HG02759 (cell line): ENCODE data around the gene FRS3.
"Not testable (repeated sequence)": the region's sequence is repeated elsewhere in the genome, so short reads cannot be mapped to it uniquely, and the experiment has no call there.

Source experiments
- ATAC-seq: cut with Tn5 transposase; IDR thresholded peaks from one replicate; pipeline ENCODE4 v1.9.1; 2021; ENCODE audit warnings: mild to moderate bottlenecking, moderate library complexity; ENCODE audit not compliant: unreplicated experiment

The FRS3 gene

DNA sequence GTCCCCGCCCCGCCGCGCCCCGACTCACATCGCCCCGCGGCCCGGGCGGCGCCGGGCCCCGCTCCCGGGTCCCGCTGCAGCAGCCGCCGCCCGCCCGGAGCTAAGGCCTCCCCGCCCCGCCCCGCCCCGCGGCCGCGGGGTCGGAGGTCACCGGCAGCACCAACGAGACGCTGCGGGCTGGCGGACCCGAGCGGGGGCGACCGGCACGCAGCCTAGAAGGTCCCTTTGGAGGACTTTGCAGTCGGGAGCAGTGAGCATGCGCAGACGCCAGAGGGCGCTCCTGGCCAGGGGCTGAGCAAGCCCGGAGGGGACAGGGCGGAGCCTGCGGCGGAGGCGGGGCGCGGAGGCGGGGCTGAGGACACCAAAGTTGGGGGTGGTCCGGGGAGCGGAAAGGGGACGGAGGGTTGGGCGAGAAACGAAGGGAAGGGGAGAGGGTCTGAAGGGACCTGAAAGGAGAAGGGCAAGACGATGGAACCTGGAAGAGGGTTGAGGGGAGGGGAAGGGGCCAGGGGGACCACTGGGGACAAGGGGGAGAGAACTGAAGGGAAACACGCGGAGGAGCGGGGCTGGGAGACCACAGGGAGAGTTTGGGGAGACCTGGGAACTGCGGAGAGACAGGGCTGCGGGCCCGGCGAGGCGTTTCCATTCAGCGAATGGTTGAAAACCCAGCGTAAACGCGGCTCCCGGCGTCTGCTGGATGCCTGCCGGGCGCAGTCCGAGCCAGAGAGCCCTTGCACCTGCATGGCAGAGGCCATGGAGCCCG, at the start of gene FRS3:
Gene FRS3, minus strand, starts transcription at position 113 of the 763 bp plus-strand sequence. CDS start 2,913 bp downstream, outside the sequence.
- ATAC-seq, result peak; percentile 96

- ATAC-seq, result no peak
These were observed 46.8 kb upstream of the FRS3 start for GRCh38 chr6:41826343-41827022.

- ATAC-seq, result no peak
These were observed 45.2 kb upstream of the FRS3 start for GRCh38 chr6:41824571-41825569.

DNA sequence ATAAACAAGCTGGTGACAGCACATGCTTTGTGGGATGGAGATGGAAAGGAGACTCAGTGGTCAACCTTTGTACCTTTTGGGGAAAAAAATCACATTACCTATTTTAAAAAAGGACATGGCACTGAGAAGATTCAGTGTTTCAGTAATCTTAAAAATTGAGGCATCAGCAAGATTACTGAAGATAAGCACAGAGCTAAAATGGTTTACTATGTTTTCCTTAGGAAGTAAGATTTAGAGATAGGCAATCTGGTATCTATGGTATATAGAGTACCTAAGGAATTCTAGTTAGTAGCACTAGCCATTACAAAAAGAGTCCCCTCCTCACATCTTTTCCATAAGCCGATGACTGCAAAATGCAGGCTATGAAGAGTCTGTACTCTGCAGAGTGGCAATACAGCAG, 43.5 kb upstream of the FRS3 start:
- no peak for ATAC-seq

- ATAC-seq, result no peak
These were observed 42.3 kb upstream of the FRS3 start for GRCh38 chr6:41822021-41822420.

- no peak for ATAC-seq
These were observed 41.6 kb upstream of the FRS3 start for GRCh38 chr6:41821266-41821665.

DNA sequence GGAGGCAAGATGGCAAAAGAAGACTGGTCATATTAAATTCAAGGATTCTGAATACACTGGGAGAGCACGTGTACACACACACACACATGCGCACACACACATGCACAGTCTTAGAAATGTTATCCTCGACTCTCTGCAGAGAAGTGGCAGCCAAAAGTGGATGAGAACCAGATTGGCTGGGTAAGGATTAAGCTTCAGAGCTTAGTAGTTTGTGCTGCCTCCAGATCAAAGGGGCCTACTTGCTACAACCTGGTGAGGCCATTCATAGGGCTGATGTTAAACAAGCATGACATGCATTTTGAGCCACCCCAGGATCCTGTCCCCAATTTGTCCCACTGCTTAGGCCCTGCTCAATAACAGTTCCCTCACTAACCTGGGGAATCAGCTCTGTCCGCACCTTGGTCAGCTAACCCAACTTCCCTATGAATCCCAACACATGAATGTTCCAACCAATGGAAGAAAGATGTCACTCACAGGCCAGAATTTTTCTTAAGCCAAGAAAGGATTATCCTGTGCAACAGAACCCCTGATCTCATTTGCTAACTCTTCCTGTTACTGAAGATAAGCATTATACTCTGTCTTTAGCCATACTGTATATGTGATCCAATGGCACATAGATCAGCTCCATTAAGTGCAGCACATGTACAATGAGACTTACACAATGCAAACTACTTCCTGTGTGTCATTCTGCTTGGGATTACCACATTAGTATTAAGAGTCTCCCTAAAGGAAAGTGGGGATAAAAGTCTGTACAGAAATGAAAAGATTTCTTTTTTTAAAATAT, 38.8 kb upstream of the FRS3 start:
- ATAC-seq, result no peak

- no peak for ATAC-seq
These were observed 35.9 kb upstream of the FRS3 start for GRCh38 chr6:41815587-41815986.

GRCh38 chr6:41814629-41815028, 34.9 kb upstream of the FRS3 start:
- no peak for ATAC-seq

GRCh38 chr6:41813956-41814355, 34.3 kb upstream of the FRS3 start:
- ATAC-seq, result no peak

DNA sequence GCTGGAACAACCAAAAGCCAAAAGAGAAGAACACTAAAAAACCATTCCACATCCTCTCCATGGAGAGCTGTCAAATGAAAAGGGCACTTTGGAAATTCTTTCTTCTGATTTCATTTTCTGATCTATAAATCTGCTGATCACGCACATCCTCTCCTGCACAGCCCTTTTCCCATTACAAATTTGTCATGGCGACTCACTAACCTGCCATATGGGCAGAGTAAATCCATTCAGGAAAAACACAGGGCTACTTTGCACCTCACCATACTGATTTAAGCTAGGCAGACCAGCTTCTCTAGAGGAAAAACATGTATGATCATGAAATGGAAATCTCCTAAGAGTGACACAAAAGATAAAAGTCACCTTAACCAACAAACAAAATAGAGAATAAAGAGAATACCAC, 33.8 kb upstream of the FRS3 start:
- ATAC-seq, result no peak

GRCh38 chr6:41811946-41812345, 32.2 kb upstream of the FRS3 start:
- ATAC-seq, result not testable (repeated sequence)

DNA sequence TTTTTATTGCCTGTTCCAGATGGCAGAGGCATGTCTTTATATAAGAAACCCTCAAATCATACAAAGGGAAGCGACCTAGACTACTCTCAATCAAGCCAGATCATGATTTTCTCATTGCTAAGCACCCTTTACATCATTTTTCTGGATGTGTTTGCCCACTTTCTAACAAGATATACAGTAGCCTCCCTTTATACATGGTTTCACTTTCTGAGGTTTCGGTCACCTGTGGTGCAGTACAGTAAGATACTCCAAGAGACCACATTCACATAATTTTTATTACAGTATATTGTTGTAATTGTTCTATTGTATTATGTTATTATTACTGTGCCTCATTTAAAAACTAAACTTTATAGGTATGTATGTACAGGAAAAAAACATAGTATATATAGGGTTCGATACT, 31.4 kb upstream of the FRS3 start:
- ATAC-seq, result no peak

DNA sequence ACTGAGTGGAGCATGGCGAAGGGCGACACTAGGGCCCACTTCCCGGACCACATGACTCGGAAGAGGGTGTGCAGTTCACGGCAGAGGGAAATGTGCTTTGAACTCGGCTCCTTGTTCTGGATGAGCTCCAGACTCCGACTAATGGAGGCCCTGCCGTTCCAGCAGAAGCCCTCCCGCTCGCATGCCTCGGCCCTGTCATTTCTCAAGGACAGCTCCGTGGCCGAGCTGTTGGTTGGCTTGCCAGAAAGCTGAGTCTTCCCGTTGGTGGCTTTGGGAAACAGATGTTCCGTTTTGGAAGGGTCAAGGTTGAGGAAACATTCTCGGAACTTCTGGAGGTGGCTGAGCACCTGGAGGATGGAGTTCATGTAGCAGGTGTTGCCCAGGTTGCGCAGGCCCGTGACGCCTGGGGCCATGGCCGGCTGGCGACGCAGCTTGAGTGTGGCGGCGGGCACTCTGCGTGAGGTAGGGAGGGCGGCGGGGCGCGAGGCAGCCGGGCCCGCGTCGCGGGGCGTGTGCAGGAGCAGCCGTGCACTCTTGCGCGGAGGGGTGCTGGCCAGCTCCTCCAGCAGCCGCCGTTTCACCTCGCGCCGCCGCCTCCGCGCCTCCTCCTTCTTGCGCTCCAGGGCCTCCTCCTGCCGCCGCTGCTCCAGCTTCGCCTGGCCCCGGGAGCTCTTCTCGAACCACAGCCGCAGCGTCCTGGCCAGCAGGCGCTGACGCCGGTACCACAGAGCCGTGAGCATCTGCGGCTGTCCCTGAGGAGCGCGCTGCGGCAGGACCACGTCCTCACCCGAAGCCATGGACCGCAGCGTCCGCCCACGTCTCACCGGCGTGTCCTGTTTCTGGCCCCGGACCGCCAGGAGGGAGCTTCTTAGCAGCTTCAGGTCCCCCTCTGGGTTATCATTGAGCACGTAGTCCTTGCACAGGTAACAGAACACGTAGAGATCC, 26.4 kb upstream of the FRS3 start:
- no peak for ATAC-seq

DNA sequence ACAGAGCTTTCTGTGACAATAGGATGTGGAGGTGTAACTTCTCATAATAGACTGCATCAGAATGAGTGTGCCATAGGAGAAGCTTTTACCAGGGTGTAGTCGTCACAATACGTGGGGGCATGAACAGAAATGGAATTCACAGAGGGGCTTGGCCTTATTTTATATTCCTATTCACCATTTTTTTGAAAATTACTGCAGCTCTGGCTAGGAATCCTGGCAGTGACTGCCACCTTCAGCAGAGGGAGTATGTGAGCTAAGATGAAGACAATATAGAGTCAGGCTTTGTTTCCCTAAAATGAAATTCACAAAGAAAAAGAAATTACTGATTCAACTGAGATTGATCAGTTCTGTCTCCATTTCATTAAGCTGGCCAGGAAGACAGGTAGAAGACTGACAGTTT, 21.7 kb upstream of the FRS3 start:
- ATAC-seq, result no peak

- no peak for ATAC-seq
These were observed 19.8 kb upstream of the FRS3 start for GRCh38 chr6:41799559-41799911.

- no peak for ATAC-seq
These were observed 19.3 kb upstream of the FRS3 start for GRCh38 chr6:41798901-41799558.

- no peak for ATAC-seq
These were observed 16.8 kb upstream of the FRS3 start for GRCh38 chr6:41796474-41796873.

GRCh38 chr6:41791984-41792383, 12.3 kb upstream of the FRS3 start:
- ATAC-seq, result no peak
